ENCODE measurements around the gene STK39.

The STK39 gene

DNA sequence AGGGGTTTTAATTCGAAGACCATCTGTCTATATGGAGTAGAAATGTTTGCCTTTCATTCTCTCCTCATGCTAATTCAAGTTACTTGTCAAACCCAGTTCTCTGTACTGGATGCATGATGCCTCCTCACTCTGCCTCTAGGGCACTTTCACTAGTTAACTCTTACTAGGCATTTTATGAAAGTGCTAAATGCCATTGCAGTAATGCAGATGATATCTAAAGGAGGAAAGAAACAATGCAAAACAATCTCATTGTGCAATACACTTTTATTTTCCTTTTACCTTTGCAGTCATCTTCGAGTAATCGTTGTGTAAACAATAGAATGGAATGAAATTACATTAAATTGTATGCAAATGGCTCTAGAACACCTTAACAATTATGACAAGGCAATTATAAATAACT, 293.6 kb downstream of the STK39 start:
- DNase-seq (ENCODE audit: low read depth), result no peak

GRCh38 chr2:167950571-167950970, 296.8 kb downstream of the STK39 start:
- DNase-seq (ENCODE audit: low read depth), result no peak

DNA sequence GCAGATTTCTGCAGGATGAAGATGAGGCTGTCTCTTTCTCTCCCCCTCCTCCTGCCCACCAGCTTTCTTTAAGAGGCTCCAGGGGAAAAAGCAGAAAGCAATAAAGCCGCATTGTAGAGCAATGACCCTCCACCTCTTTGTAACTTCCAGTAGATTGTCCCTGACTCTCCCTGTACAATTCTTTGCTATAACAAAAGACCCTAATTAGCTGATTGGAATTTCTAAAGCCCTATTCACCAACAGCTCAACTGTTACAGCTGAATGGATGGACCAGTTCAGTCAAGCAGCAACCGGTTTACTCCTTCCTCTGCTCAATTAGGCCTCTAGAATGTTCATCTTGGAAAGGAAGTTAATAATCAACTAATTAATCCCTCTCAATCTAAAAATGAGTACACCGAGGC, 301.0 kb downstream of the STK39 start:
- DNase-seq (ENCODE audit: low read depth), result no peak

DNA sequence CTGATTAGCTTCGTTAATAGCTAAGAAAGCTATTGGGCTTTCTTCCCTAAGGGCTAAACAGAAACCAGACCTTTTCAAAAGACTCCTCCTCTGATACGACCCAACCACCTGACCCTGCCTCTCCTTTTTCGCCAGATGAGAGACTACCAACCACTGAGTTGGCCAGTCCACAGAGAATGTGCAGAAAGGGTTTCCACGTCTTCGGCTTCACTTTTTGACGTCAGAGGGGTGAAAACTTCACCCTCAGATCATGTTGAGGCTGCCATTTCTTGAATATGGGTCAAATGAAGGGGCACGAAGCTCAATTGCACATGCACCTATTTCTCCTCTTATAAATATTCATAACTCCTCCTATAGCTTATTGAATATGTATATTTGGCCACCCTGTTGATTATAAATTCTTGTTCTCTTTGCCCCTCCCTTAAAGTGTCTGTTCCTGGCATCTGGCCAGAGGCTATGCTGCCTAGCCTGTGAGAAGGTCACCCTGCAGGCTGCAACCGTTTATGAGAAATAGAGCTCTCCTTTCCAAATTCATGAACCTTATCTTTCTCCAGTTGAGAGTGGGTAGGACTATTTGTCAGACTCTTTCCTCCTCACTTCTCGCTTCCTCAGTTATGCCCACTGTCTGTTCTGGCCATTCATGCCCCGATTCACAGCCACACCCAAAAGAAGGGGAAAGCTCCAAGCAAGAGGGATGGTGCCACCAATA, 301.6 kb downstream of the STK39 start:
- DNase-seq (ENCODE audit: low read depth), result no peak

- no peak for DNase-seq (ENCODE audit: low read depth)
These were observed 302.4 kb downstream of the STK39 start for GRCh38 chr2:167944825-167945659.

DNA sequence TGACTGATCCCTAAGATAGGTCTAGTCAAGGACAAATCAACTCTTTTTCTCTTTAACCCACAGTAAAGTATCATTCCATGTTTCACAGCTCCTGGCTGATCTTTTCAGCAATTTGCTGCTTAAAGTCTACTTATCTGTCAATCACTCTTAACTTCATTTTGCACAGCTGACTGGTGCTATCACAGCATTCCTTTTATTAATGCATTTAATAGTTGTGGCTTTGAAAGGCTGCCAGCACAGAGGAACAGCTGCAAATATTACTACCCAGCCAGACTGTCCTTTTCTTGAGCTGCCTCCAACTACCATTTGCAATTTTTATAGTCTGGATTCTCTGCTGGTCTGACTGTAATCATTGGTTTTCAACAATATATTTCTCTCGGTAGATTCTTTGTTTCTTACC, 303.5 kb downstream of the STK39 start:
- DNase-seq (ENCODE audit: low read depth), result no peak

DNA sequence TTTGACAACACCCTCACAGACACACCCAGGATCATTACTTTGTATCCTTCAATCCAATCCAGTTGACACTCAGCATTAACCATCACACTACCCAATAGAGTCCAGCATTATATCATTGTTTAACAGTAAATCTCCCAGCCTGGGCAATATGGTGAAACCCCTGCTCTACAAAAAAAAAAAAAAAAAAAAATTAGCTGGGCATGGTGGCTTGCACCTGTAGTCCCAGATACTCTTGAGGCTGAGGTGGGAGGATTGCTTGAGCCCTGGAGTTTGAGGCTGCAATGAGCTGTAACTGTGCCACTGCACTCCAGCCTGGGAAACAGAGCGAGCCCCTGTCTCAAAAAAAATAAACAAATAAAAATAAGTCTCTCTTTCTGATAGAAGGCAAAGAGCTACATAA, 304.0 kb downstream of the STK39 start:
- no peak for DNase-seq (ENCODE audit: low read depth)

- no peak for DNase-seq (ENCODE audit: low read depth)
These were observed 304.9 kb downstream of the STK39 start for GRCh38 chr2:167942366-167943081.

GRCh38 chr2:167941604-167942003, 305.8 kb downstream of the STK39 start:
- DNase-seq (ENCODE audit: low read depth), result no peak

- no peak for DNase-seq (ENCODE audit: low read depth)
These were observed 306.5 kb downstream of the STK39 start for GRCh38 chr2:167940734-167941507.

- DNase-seq (ENCODE audit: low read depth), result no peak
These were observed 307.1 kb downstream of the STK39 start for GRCh38 chr2:167940346-167940725.

DNA sequence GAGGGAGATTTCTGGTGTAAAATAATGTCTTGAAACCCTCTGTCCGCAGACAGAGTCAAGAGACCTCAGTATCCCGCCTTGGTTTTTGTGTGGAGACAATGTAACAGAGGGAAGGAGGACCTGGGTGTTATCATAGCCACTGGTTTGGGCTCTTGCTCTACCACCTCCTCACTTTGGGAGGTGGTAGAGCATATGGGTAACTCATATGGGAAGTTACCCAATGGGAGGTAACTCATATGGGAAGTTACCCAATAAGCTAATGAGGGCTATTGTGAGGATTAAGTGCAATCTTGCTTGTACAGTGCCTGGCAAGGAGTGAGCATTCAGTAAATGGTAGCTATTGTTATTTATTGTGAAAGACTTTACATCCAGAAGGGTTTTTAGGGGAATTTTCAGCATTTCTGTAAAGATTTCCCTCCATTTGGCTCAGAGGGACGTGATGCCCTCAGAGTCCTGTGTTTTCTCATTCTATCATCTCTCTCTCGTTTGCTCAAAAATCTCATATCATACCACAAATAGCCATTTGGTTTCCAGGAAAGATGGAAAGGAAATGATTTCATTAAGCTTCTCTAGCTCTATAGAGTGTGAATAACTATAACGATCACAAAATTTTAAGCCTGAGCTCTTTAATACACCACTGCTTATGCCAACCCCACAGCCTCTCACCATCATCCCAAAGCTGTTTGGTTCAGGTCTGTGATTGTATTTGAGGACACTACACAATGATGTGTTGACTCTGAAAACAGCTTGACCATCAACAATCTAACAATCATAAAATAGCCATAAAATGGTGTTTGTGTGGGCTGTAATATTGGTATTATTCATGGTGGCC, 307.7 kb downstream of the STK39 start:
- DNase-seq (ENCODE audit: low read depth), result no peak

GRCh38 chr2:167937403-167937802, 310.0 kb downstream of the STK39 start:
- no peak for DNase-seq (ENCODE audit: low read depth)

GRCh38 chr2:167935803-167936110, 311.6 kb downstream of the STK39 start:
- no peak for DNase-seq (ENCODE audit: low read depth)

GRCh38 chr2:167933097-167933814, 314.1 kb downstream of the STK39 start:
- no peak for DNase-seq (ENCODE audit: low read depth)

DNA sequence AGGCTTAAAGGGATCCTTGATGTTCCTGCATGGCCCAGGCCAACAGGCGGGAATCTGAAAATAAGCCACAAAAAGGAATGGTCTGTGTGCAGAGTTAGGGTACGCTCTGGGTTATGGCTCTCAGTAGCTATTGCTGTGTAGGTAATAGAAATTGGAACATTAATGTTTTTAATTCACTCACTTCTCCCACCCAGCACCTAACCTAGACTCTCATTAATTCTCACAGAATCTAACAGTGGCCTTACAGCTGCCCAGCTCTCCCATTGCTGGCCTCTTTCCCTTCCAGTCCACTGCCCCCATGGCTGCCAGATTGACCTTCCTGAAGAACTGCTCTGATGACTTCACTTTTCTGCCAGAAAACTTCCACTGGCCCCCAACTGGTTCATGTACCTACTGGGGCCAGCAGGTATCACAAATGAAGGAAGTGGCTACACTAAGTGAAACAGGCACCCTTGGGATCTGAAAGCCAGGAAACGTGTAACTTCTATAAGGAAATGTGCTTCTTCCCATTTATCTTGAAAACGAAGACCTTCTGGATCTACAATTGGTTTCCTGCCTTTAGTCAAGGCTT, 315.2 kb downstream of the STK39 start:
- DNase-seq (ENCODE audit: low read depth), result no peak

GRCh38 chr2:167929484-167929883, 317.9 kb downstream of the STK39 start:
- DNase-seq (ENCODE audit: low read depth), result no peak

DNA sequence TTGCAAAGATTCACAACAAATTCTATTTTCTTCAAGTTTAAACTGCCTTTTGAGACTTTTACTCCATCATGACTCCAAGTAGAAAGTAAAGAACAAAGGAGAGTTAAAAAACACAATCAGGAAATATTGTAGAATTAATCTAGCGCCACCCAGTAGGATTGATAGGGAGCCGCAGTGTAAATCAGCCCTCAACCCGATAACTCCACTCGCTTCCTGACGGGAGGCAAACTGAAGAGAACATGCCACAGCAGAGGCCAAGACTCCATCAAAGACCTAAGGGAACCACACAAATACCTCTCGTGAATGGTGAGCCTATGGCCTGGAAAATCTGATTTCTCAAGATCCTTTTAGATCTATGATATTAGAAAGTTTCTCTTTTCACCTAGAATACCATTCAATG, 319.0 kb downstream of the STK39 start:
- DNase-seq (ENCODE audit: low read depth), result no peak

- no peak for DNase-seq (ENCODE audit: low read depth)
These were observed 321.6 kb downstream of the STK39 start for GRCh38 chr2:167925758-167926157.

- no peak for DNase-seq (ENCODE audit: low read depth)
These were observed 322.8 kb downstream of the STK39 start for GRCh38 chr2:167924556-167924955.

All from HS-5 (cell line).